ENCODE data around the gene C17orf67. TPM values are rescaled to one million over a fixed set of nuclear protein-coding genes. Genes with fewer than 3 reads are reported as not detected.
A peak's percentile ranks its signal among the peaks of the same experiment; 100 is the strongest.

C17orf67 gene
- total and polyA plus RNA-seq, 10 donors: 2.0 to 10.4 (median 4.4) TPM

- 33 to 67% (median 52%) methylated on average over 3 of the region's 3 CpGs for WGBS, 5 donors
- Histone ChIP-seq H3K27me3 (replicated peaks in 1 of 7) (no peaks in the 10 kb centered on the region), H3K4me3 (no peak overlapping the region), H3K36me3 (peaks cover 0 to 6% (median 0%) of the 10 kb centered on the region in 6 donors), H3K9me3 (no peaks in the 10 kb centered on the region), H3K27ac (no peak overlapping the region), H3K4me1 (no peaks in the 10 kb centered on the region)
- TF ChIP-seq POLR2A (IDR thresholded peaks at IDR 0.05) (no peak), POLR2AphosphoS5 (IDR thresholded peaks at IDR 0.05) (no peak)
- TF ChIP-seq, protein P1, sequence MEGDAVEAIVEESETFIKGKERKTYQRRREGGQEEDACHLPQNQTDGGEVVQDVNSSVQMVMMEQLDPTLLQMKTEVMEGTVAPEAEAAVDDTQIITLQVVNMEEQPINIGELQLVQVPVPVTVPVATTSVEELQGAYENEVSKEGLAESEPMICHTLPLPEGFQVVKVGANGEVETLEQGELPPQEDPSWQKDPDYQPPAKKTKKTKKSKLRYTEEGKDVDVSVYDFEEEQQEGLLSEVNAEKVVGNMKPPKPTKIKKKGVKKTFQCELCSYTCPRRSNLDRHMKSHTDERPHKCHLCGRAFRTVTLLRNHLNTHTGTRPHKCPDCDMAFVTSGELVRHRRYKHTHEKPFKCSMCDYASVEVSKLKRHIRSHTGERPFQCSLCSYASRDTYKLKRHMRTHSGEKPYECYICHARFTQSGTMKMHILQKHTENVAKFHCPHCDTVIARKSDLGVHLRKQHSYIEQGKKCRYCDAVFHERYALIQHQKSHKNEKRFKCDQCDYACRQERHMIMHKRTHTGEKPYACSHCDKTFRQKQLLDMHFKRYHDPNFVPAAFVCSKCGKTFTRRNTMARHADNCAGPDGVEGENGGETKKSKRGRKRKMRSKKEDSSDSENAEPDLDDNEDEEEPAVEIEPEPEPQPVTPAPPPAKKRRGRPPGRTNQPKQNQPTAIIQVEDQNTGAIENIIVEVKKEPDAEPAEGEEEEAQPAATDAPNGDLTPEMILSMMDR (IDR thresholded peaks at IDR 0.05 in 8 of 11, conservative IDR thresholded peaks at IDR 0.05 in 3 of 11): no peak
- DNase-seq: no peak
- intact Hi-C loops (cut with DNase I; ENCODE audit: low total_unique reads): no loop called here
Observed at GRCh38 chr17:56793957-56794356, 39.8 kb downstream of the C17orf67 start.

DNA sequence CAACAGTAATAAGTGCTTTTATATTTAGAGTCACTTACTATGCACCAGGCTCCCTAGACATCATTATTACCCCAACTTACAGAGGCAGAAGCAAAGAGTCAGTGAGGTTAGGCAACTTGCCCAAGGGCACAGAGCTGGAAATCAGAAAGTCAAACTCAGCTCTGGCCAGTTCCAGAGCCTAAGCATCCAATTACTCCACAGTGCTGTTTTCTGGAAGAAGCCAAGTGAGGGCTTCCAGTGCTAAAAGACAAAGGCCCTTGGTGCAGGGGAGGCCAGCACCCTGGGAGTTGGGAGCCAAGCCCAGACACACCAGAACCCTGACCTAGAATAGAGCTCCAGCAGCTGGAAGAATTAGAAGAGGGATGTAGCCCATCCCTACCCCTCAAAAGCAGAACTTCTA lies 40.2 kb downstream of the C17orf67 start:
- Histone ChIP-seq H3K9me3 (no peaks in the 10 kb centered on the region), H3K27me3 (replicated peaks in 1 of 7) (no peaks in the 10 kb centered on the region), H3K4me3 (no peak overlapping the region), H3K36me3 (peaks cover 0 to 6% (median 0%) of the 10 kb centered on the region in 6 donors), H3K27ac (no peak overlapping the region), H3K4me1 (no peaks in the 10 kb centered on the region)
- no peak for DNase-seq
- TF ChIP-seq POLR2A (IDR thresholded peaks at IDR 0.05): no peak
- no peak for TF ChIP-seq POLR2AphosphoS5 (IDR thresholded peaks at IDR 0.05)
- TF ChIP-seq, protein P1 (IDR thresholded peaks at IDR 0.05 in 8 of 11, conservative IDR thresholded peaks at IDR 0.05 in 3 of 11): no peak
- intact Hi-C loops (cut with DNase I; ENCODE audit: low total_unique reads): no loop called here

GRCh38 chr17:56792267-56792666 lies 41.5 kb downstream of the C17orf67 start:
- H3K36me3 ChIP-seq: peaks cover 0 to 6% (median 0%) of the 10 kb centered on the region in 6 donors
- intact Hi-C loops (cut with DNase I; ENCODE audit: low total_unique reads): no loop called here
- no peak overlapping the region for H3K27ac ChIP-seq

GRCh38 chr17:56786989-56787482 lies 46.7 kb downstream of the C17orf67 start:
- no peaks in the 10 kb centered on the region for H3K36me3 ChIP-seq
- intact Hi-C loops (cut with DNase I; ENCODE audit: low total_unique reads): no loop called here
- peaks cover 0 to 12% (median 9%) of the 10 kb centered on the region in 6 donors for H3K4me1 ChIP-seq
- no peaks in the 10 kb centered on the region for H3K9me3 ChIP-seq
- TF ChIP-seq POLR2A (IDR thresholded peaks at IDR 0.05): no peak
- TF ChIP-seq POLR2AphosphoS5 (IDR thresholded peaks at IDR 0.05): peak in 1 of 3 donors; percentile 16
- DNase-seq: no peak
- peak overlapping the region in 3 of 8 donors; percentile 2 to 33 (median 31) for H3K27ac ChIP-seq
- WGBS, 5 donors: 19 to 46% (median 22%) methylated on average over 7 of the region's 7 CpGs
- no peaks in the 10 kb centered on the region for H3K27me3 ChIP-seq (replicated peaks in 1 of 7)
- H3K4me3 ChIP-seq: no peak overlapping the region

More at GRCh38 chr17:56792267-56792666, 41.5 kb downstream of the C17orf67 start:
- H3K9me3 ChIP-seq: no peaks in the 10 kb centered on the region
- peaks cover 0 to 5% (median 3%) of the 10 kb centered on the region in 6 donors for H3K4me1 ChIP-seq
- no peak overlapping the region for H3K4me3 ChIP-seq
- DNase-seq: no peak
- 95 to 100% (median 98%) methylated on average over 1 of the region's 1 CpG for WGBS, 5 donors
- TF ChIP-seq POLR2AphosphoS5 (IDR thresholded peaks at IDR 0.05) (no peak), POLR2A (IDR thresholded peaks at IDR 0.05) (no peak)
- TF ChIP-seq, protein P1 (IDR thresholded peaks at IDR 0.05 in 8 of 11, conservative IDR thresholded peaks at IDR 0.05 in 3 of 11): no peak
- no peaks in the 10 kb centered on the region for H3K27me3 ChIP-seq (replicated peaks in 1 of 7)

Data from spleen (tissue), 11 donors.